ENCODE data around the gene RSPH1. TPM values are rescaled to one million over a fixed set of nuclear protein-coding genes. Genes with fewer than 3 reads are reported as not detected.

RSPH1 gene
- total and polyA plus RNA-seq, 2 of the 4 experiments (the other 2 are of a cell fraction), result not detected

GRCh38 chr21:42543106-42543847 is 47.3 kb upstream of the RSPH1 start:
- no peak overlapping the region for H3K18ac ChIP-seq (ENCODE audit: low read depth, low read length)
- no peak overlapping the region for H2BK15ac ChIP-seq (ENCODE audit: low read depth, low read length)
- no peak overlapping the region for H2AK5ac ChIP-seq (ENCODE audit: low read depth, low read length)
- no peak for ATAC-seq (ENCODE audit: low read depth)
- intact Hi-C loops (cut with micrococcal nuclease) (no loop called here), dilution Hi-C loops (cut with HindIII; ENCODE audit: low sequenced_read_pairs, unreplicated experiment) (no loop called here), in situ Hi-C loops (cut with MboI; ENCODE audit: low sequenced_read_pairs) (no loop called here)
- no peak overlapping the region for H2BK5ac ChIP-seq (ENCODE audit: low read depth, low read length, poor library complexity, severe bottlenecking)
- H3K27ac ChIP-seq (ENCODE audit: insufficient read depth, low read length), result no peak overlapping the region
- no peaks in the 10 kb centered on the region for H3K4me1 ChIP-seq (ENCODE audit: control insufficient read depth, insufficient read depth, low read length)
- H3K9ac ChIP-seq (ENCODE audit: low read depth, low read length), result no peak overlapping the region
- no peak overlapping the region for H3K23ac ChIP-seq (ENCODE audit: low read depth, low read length)
- H4K20me1 ChIP-seq (ENCODE audit: insufficient read depth, low read length), result no peaks in the 10 kb centered on the region
- H4K5ac ChIP-seq (ENCODE audit: low read depth, low read length), result no peak overlapping the region
- H3K4me3 ChIP-seq (ENCODE audit: insufficient read depth, low read depth, low read length), result no peak overlapping the region
- ChIA-PET POLR2A (ENCODE audit: unreplicated experiment) (no interaction called here), CTCF (no interaction called here)
- H3K9me1 ChIP-seq (ENCODE audit: insufficient read depth, low read length), result no peaks in the 10 kb centered on the region
- H3K9me3 ChIP-seq (ENCODE audit: control insufficient read depth, insufficient read depth, low read length), result no peaks in the 10 kb centered on the region
- no peaks in the 10 kb centered on the region for H3K36me3 ChIP-seq (ENCODE audit: control insufficient read depth, insufficient read depth, low read length)
- no peak overlapping the region for H2AK9ac ChIP-seq (replicated peaks; ENCODE audit: low read depth, low read length, poor library complexity)
- WGBS, 2 experiments (ENCODE audit: extremely low coverage in 2 of 2, insufficient read length in 1 of 2), result 67% methylated on average over 12 of the region's 25 CpGs; no CpG with 5 or more reads in 1 of the 2 experiments
- H3K4me2 ChIP-seq (ENCODE audit: low read depth, low read length), result no peak overlapping the region
- H2AFZ ChIP-seq (replicated peaks; ENCODE audit: low read length, poor library complexity), result peak overlapping the region; percentile 58
- H3K56ac ChIP-seq (ENCODE audit: extremely low read depth, insufficient read depth, low read length), result no peak overlapping the region
- no peak for DNase-seq
- H4K91ac ChIP-seq (ENCODE audit: insufficient read depth, low read depth, low read length), result no peak overlapping the region
- H3K27me3 ChIP-seq (ENCODE audit: control insufficient read depth, insufficient read depth, low read length), result peaks cover 10% of the 10 kb centered on the region; the same call in 1 of the 2 replicates
- TF ChIP-seq MAZ (IDR thresholded peaks at IDR 0.05; ENCODE audit: borderline replicate concordance, low read depth, low read length), result no peak
- TF ChIP-seq BHLHE40 (IDR thresholded peaks at IDR 0.05; ENCODE audit: low read depth, low read length), result no peak
- TF ChIP-seq POLR2A (IDR thresholded peaks at IDR 0.05; ENCODE audit: low read depth, low read length), result no peak
- TF ChIP-seq FOS (IDR thresholded peaks at IDR 0.05; ENCODE audit: low read depth, low read length), result no peak
- TF ChIP-seq RCOR1 (IDR thresholded peaks at IDR 0.05; ENCODE audit: insufficient replicate concordance, low read length), result no peak
- no peak for TF ChIP-seq ELK1 (IDR thresholded peaks at IDR 0.05; ENCODE audit: borderline replicate concordance, low read depth, low read length)
- TF ChIP-seq CEBPB (IDR thresholded peaks at IDR 0.05; ENCODE audit: low read depth, low read length), result no peak
- no peak for TF ChIP-seq MAFK (IDR thresholded peaks at IDR 0.05; ENCODE audit: low read depth, low read length)
- no peak for TF ChIP-seq MXI1 (IDR thresholded peaks at IDR 0.05; ENCODE audit: borderline replicate concordance, low read depth, low read length)
- no peak for TF ChIP-seq CHD1 (IDR thresholded peaks at IDR 0.05; ENCODE audit: low read depth, low read length)
- TF ChIP-seq CTCF (conservative IDR thresholded peaks at IDR 0.05; ENCODE audit: low read depth, low read length), result no peak
- no peak for TF ChIP-seq NFE2L2 (IDR thresholded peaks at IDR 0.05; ENCODE audit: low read depth, low read length)
- TF ChIP-seq USF2 (IDR thresholded peaks at IDR 0.05; ENCODE audit: low read depth, low read length), result no peak
- no peak for TF ChIP-seq SMC3 (IDR thresholded peaks at IDR 0.05; ENCODE audit: low read depth, low read length)
- no peak for TF ChIP-seq RAD21 (IDR thresholded peaks at IDR 0.05; ENCODE audit: low read length)
- no TSS peak for BruUV-seq (replicated peaks)
- no peak overlapping the region for H3K14ac ChIP-seq (replicated peaks; ENCODE audit: low read depth, low read length)
- no peaks in the 10 kb centered on the region for H3K79me1 ChIP-seq (ENCODE audit: low read depth in 1 of 2, low read length in 2 of 2)
- H3K4ac ChIP-seq (ENCODE audit: low read depth, low read length), result no peak overlapping the region
- no peak overlapping the region for H2BK120ac ChIP-seq (ENCODE audit: low read depth, low read length)
- no peak overlapping the region for H2BK20ac ChIP-seq (ENCODE audit: low read depth, low read length)
- H4K8ac ChIP-seq (ENCODE audit: low read depth in 2 of 2, low read length in 2 of 2), result no peak overlapping the region

Measured in IMR-90 (cell line).